Measurements from ENCODE around the gene PLXNA2.

Gene PLXNA2

DNA sequence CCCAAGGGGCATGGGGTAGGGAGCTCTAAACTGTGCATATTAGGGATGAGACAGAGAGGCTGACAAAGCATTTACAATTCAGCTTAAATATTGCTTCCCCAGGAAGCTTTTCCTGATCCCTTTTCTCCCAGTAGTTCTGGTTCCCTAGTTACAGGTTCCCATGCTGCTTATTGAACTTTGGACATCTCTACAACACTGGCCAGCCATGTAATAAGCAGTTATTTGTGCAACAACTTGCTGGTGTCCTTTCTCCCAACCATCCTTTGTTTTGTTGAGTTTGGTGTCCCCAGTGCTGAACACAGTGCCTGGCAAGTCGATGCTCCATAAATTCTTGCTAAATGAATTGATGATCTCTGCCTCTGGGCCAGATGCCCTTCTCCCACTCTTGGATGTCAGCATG lies 80.6 kb downstream of the PLXNA2 start:
- no peak for DNase-seq (ENCODE audit: low read depth)

GRCh38 chr1:208162903-208163302 lies 81.3 kb downstream of the PLXNA2 start:
- DNase-seq (ENCODE audit: low read depth) = no peak

DNA sequence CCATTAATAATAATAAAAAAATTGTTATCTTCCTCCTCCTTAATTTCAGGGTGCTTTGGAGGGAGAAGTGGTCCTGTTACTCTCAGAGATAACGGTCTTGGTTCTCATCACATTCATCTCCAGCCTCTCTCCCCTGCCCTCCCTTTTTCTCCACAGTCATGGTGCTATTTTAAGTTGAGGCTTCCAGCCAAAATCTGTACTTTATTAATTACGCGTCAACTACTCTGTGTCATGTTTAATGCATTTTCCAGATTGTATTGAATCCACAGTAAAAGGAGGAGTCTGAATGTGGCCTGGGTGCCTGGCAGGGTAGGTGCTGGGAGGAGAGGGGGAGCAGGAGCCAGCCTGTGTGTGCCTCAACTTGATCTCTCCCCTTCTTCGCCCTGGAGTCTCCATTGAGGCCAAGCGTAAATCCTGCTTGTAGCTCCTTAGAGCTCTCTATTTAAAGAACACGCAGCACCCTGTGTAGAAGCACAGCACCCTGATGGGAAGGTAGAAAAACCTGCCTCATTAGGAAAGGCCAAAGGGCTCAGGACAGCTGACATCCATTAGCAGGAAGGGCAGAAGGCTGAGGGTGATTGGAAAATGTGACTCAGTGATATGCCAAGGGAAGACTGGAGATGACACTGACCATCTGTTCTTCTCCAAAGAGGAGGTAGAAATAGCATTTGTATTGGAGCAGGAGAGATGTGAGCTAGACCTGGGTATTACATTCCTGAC lies 82.4 kb downstream of the PLXNA2 start:
- DNase-seq (ENCODE audit: low read depth) = no peak

GRCh38 chr1:208161005-208161404 lies 83.2 kb downstream of the PLXNA2 start:
- DNase-seq (ENCODE audit: low read depth) = no peak

DNA sequence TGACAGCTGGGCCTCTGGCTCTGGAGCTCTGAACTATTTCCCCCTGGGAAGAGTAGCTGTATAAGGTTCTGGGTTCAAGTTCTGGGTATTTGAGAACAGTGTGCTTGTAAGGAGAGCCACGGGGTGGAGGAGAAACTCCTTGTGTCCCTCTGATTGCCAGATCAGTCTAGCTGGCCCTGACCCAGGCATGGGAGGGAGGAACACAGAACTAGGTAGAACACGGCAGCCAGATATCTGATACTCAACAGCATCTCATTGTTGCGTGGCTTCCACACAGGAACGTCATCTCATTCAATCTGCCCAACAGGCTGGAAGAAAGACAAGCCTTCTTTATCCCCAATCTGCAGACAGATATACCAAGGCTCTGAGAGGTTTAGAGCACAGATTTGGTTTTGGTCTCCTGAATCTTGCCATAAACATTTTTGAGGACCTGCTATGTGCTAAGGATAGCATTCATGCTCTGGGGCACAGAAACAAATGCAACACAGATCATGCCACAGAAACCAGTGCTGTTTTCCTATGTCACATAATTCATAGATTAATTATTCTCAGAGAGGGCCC lies 83.8 kb downstream of the PLXNA2 start:
- no peak for DNase-seq (ENCODE audit: low read depth)

DNA sequence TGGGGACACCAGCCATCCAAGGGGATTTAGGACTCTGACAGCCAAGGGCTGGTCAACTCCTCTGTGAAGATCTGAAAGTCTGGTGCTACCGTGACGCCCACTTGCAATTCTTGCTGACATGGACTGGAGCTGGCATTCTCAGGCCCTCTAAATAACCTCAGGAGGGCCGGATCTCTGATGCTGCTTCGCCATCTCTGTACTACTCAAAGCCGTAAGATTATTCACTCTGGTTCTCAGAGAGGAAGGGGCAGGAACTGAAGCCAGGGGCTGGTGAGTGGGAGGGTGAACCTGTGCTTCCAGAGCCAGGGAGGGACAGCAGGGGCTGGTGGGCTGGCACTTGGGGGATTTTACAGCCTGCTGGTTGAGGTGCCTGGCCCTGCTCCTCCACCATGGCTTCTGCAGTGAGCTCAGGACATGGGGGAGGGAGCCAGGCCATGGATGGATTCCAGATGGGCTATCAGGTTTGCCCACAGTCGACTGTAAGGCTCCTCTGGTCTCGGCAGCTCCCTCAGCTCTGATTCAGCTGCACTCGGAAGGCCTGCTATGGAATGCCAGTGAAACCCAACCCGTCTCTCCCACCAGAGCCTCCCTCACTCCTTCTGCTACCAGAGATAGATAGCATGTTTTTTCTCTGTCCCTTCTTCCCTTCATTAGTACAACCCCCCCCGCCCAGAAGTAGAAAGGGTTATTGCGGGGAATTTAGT lies 84.5 kb downstream of the PLXNA2 start:
- no peak for DNase-seq (ENCODE audit: low read depth)

DNA sequence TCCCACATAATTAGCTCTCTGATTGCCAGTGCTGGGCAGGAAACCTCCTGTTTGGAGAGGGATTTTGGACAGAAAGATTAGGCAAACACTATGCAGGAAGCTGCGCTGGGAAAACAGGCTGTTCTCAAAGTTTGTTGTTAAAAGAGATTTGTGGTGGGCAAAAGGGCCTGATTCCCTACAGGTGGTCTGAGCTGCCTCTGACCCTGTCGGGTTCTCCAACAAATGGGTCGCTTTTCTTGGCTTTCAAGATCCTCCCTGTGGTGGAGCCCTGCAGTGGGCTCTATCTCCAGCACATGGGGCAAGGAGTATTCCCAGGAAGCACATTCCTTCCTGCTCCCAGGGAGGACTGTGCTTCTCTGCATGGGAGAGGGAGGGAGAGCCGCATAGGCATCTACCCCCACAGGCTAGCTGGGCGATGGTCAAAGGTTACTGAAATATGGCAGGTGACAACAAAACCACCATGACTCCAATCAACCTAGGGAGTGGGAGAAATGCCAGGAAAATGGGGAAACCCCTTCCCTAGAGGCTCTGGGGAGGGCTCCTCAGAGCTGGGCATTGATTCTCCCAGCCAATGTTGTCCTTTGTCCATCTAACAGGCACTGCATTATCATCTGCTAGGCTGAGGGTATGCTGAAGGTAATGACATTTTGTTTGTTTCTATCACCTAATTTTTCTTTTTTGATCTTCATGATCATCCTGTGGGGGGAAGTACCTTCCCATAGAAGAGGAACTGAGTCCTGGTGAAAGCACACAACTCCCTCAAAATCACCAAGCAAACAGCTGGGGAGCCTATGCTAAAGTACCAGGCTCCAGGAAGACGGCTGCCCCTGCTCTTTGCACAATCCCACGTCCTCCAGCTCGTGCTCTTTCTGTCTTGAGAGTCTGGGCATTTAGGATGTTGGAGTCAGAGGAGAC lies 85.3 kb downstream of the PLXNA2 start:
- DNase-seq (ENCODE audit: low read depth) = no peak

DNA sequence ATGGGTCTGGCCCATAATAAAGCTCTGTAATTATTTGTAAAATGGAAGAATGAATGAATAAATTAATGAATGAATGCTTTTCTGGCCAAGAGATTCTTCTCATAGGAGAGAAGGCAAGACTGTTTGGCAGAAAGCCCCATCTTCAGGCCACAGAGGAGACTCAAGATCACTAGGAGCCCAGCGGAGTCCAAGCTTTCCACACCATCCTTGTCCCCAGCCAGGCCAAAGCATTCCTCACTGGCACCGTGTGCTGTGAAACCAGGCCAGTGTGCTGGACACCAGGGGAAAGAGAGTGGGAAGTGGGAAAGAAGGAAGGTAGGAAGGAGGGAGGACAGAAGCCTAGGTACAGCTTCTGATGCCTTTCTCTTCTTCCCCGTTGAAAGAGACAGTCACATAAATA lies 86.4 kb downstream of the PLXNA2 start:
- no peak for DNase-seq (ENCODE audit: low read depth)

DNA sequence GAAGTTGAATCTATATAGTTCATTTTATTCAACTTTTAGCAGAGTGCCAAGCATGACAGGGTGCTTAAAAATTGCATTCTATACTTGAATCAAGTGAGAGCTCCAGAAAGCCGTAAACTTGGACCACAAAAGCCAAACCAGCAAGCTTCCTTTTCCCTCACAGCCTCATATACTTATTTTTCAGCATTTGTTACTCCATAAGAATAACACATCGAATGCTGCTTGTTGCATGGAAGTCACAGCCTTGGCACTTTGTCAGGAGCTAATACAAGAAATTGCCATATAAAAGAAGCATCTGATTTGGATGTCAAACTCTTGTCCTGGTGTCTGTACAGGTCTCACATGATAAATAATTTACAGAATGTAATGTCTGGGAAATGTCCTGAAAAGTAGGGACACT lies 87.4 kb downstream of the PLXNA2 start:
- DNase-seq (ENCODE audit: low read depth) = no peak

GRCh38 chr1:208156310-208156709 lies 87.9 kb downstream of the PLXNA2 start:
- DNase-seq (ENCODE audit: low read depth) = no peak

DNA sequence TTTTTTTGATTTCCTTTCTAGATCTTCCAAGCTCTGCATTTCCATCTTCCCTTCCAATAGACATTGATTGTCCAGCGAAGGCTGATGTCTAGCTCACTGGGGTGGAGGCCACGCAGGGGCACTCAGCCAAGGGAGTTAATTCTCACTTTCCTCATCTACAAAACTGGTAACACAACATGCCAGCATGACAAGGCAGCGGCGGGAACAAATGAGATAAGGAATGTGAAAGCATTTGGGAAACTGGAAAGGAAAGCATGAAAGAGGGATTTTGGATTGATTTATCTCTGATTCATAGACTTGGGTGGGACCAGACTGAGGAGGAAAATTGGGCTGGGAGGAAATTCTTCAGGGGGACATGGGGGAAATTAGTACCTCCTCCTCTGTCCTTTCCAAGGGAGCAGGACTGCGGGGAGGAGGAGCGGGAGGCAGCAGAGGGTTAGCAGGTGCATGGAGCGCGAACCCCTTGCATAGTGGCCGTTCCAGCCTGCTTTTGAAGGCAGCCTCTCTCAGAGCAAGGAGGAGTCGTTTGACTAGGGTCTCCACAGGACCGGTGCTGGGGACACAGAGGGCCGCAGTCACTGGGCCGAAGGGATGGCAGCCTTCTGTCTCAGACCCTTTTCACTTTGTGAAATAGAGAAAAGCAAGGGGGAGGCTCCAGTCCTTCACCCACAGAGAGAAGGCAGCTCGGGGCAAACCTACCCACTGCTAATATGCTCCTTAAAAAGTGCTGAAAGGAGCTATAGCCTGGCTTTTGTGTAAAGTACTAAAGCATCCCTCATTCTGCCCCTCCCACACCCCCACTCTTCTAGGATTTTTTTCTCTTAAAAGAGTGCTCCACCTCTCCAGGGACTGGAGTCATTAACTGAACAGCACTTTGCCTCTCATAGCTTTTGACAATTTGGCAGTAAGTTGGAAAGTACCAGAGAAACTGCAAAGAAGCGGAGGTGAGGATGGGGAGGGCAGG lies 89.2 kb downstream of the PLXNA2 start:
- no peak for DNase-seq (ENCODE audit: low read depth)

- DNase-seq (ENCODE audit: low read depth) = no peak
Observed at GRCh38 chr1:208154040-208154439, 90.1 kb downstream of the PLXNA2 start.

GRCh38 chr1:208153386-208153785 lies 90.8 kb downstream of the PLXNA2 start:
- DNase-seq (ENCODE audit: low read depth) = no peak

- no peak for DNase-seq (ENCODE audit: low read depth)
Observed at GRCh38 chr1:208151728-208152598, 92.2 kb downstream of the PLXNA2 start.

- no peak for DNase-seq (ENCODE audit: low read depth)
Observed at GRCh38 chr1:208150833-208151458, 93.2 kb downstream of the PLXNA2 start.

DNA sequence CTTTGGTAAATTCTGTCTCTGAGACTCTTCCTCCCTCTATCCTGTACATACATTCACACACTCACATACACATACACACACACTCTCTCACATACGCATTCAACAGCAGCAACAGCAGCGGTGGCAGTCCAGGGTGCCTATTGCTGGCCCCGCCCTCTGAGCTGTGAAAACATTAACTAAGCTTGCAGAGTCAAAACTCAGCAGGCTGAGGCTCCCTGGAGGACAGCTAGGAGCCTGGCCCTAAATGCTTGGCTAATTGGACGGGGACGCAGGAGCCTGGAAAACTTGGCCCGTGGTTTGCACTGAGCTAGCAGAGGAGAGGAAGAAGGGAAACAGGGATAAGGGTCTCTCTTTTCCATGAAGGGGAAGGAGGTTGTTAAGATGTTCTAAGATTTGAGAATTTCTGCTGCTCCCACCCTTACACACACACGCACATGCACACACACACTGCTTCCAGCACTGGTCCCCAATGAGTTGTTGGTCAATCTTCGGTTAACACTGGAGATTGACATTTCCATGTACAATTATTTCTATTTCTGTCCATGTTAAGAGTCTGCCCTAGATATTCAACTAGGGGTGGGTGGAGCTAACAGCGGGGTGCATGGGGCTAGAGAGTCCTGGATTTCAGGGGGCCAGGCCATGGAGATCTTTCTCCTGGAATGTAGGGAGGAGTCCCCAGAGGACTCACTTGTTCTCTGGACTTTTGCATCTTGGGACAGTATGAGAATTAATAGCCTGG lies 94.2 kb downstream of the PLXNA2 start:
- DNase-seq (ENCODE audit: low read depth) = no peak

DNA sequence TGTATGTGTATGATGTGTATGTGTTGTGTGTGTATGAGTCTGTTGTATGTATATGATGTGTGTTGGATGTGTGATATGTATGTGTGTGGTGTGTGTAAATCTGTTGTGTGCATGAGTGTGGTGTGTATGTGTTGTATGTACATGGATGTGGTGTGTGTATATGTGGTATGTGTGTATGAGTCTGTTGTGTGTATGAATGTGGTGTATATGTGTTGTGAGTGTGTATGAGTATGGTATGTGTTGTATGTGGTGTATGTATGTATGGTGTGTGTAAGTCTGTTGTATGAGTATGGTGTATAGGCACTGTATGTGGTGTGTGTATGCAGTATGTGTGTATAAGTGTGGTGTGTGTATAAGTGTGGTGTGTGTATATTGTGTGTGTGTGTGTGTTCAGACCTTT lies 95.0 kb downstream of the PLXNA2 start:
- DNase-seq (ENCODE audit: low read depth) = no peak

DNA sequence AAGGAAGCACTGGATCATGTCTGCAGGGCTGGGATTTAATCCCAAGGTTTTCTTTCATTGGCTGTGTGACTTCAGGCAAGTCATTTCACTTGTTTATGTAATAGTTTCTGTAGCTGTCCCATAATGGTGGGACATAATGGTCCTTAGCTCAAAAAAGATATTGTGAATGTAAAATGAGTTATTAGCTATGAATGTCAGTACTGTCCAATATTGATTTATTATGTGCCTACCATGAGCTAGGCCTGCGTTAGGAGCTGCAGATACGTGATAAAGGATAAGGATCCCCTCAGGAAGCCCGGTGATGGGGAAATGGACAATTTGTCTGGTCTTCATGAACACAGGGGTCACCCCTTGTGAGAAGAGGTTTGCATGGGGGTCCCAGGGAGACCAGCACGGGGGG lies 95.8 kb downstream of the PLXNA2 start:
- no peak for DNase-seq (ENCODE audit: low read depth)

GRCh38 chr1:208146650-208147049 lies 97.5 kb downstream of the PLXNA2 start:
- DNase-seq (ENCODE audit: low read depth) = no peak

Data from T-helper 22 cell (primary cell).